Karpas-422 (cell line): ENCODE data around the gene XRCC5. TPM values are rescaled to one million over a fixed set of nuclear protein-coding genes. Genes with fewer than 3 reads are reported as not detected.

Source experiments
- DNase-seq: peaks from one replicate; pipeline ENCODE4 v3.0.0-alpha.2; 2015
- H2AFZ ChIP-seq: fragments of 200-600 bp; sonication (generic); 2 replicates; pipeline ENCODE4 v1.6.1; 2014; ENCODE audit warnings: antibody characterized with exemption, low read length, mixed read lengths
- H3K27ac ChIP-seq: fragments of 200-600 bp; sonication (generic); 2 replicates; pipeline ENCODE4 v1.5.1; 2014; ENCODE audit warnings: mild to moderate bottlenecking, low read length, moderate library complexity
- H3K27me3 ChIP-seq: fragments of 200-600 bp; sonication (generic); 2 replicates; pipeline ENCODE4 v1.6.1; 2014; ENCODE audit warnings: low read length, mixed read lengths
- H3K36me3 ChIP-seq: fragments of 200-600 bp; sonication (generic); 2 replicates; pipeline ENCODE4 v1.6.1; 2014; ENCODE audit warnings: low read length, mixed read lengths; ENCODE audit not compliant: insufficient read depth
- H3K4me1 ChIP-seq: fragments of 200-600 bp; sonication (generic); 2 replicates; pipeline ENCODE4 v1.6.1; 2014; ENCODE audit warnings: mild to moderate bottlenecking, low read length, mixed read lengths
- H3K4me2 ChIP-seq: fragments of 200-600 bp; sonication (generic); 2 replicates; pipeline ENCODE4 v1.6.1; 2014; ENCODE audit warnings: low read length, low read depth, mild to moderate bottlenecking; ENCODE audit not compliant: poor library complexity, severe bottlenecking
- H3K4me3 ChIP-seq: fragments of 200-600 bp; sonication (generic); 2 replicates; pipeline ENCODE4 v1.5.1; 2014; ENCODE audit warnings: mild to moderate bottlenecking, antibody characterized with exemption, low read length, mixed read lengths
- H3K79me2 ChIP-seq: fragments of 200-600 bp; sonication (generic); 2 replicates; pipeline ENCODE4 v1.6.1; 2014; ENCODE audit warnings: mild to moderate bottlenecking, low read length, mixed read lengths
- H3K9ac ChIP-seq: fragments of 200-600 bp; sonication (generic); 2 replicates; pipeline ENCODE4 v1.6.0; 2014; ENCODE audit warnings: low read length
- H3K9me2 ChIP-seq: fragments of 200-600 bp; sonication (generic), shearing (Covaris generic); replicated peaks from 2 replicates; pipeline ENCODE4 v1.6.0; 2014; ENCODE audit warnings: mild to moderate bottlenecking, low read length, moderate library complexity; ENCODE audit not compliant: insufficient read depth
- H3K9me3 ChIP-seq: fragments of 300-700, 200-600 bp; sonication (generic); 2 replicates; pipeline ENCODE4 v1.6.1; 2014; ENCODE audit warnings: low read length, mixed read lengths
- H4K20me1 ChIP-seq: fragments of 200-600 bp; sonication (generic); 2 replicates; pipeline ENCODE4 v1.6.1; 2014; ENCODE audit warnings: mild to moderate bottlenecking, antibody characterized with exemption, low read length, low read depth; ENCODE audit not compliant: insufficient read depth
- total RNA-seq: library from RNA; depleted of rRNA; stranded (reverse); fragments of >200 nt; shearing (Covaris generic); gene quantifications from 2 replicates; pipeline ENCODE4 v1.2.3, GENCODE V29; 2014; ENCODE audit warnings: low replicate concordance

XRCC5 gene
- total RNA-seq, 1 experiment from 2014 or later, result 107 TPM

- no peak for DNase-seq
- H3K36me3 ChIP-seq, result peaks cover 44% of the 10 kb centered on the region
- no peaks in the 10 kb centered on the region for H3K27me3 ChIP-seq
- H3K9me2 ChIP-seq, result no peaks in the 10 kb centered on the region
- H3K79me2 ChIP-seq, result peaks cover 43% of the 10 kb centered on the region
- H3K4me2 ChIP-seq, result peak overlapping the region; percentile 94
- H3K4me3 ChIP-seq, result peak overlapping the region; percentile 95
- no peak overlapping the region for H2AFZ ChIP-seq
- peaks cover 54% of the 10 kb centered on the region for H3K4me1 ChIP-seq
- H4K20me1 ChIP-seq, result peaks cover 12% of the 10 kb centered on the region; the same call in 1 of the 2 replicates
- no peaks in the 10 kb centered on the region for H3K9me3 ChIP-seq
- H3K9ac ChIP-seq, result peak overlapping the region; percentile 98
- H3K27ac ChIP-seq, result peak overlapping the region; percentile 87
Measured at GRCh38 chr2:216110620-216111019, 1.5 kb downstream of the XRCC5 start.

GRCh38 chr2:216111122-216111521 lies 2.0 kb downstream of the XRCC5 start:
- Histone ChIP-seq H3K4me2 (peak overlapping the region; percentile 94), H3K9me2 (no peaks in the 10 kb centered on the region), H3K27ac (no peak overlapping the region; the same call in 1 of the 2 replicates), H3K36me3 (peaks cover 49% of the 10 kb centered on the region), H3K79me2 (peaks cover 48% of the 10 kb centered on the region), H3K4me3 (peak overlapping the region; percentile 95), H2AFZ (no peak overlapping the region), H3K27me3 (no peaks in the 10 kb centered on the region), H3K9me3 (no peaks in the 10 kb centered on the region), H4K20me1 (peaks cover 12% of the 10 kb centered on the region; the same call in 1 of the 2 replicates), H3K9ac (peak overlapping the region; percentile 98), H3K4me1 (peaks cover 59% of the 10 kb centered on the region)
- no peak for DNase-seq

- no peak overlapping the region for H2AFZ ChIP-seq
- peaks cover 22% of the 10 kb centered on the region; the same call in 1 of the 2 replicates for H4K20me1 ChIP-seq
- H3K4me3 ChIP-seq, result no peak overlapping the region
- no peak overlapping the region for H3K27ac ChIP-seq
- no peak overlapping the region for H3K9ac ChIP-seq
- H3K9me3 ChIP-seq, result no peaks in the 10 kb centered on the region
- H3K4me2 ChIP-seq, result no peak overlapping the region
- H3K79me2 ChIP-seq, result peaks cover 66% of the 10 kb centered on the region
- H3K36me3 ChIP-seq, result peaks cover 67% of the 10 kb centered on the region
- H3K9me2 ChIP-seq, result no peaks in the 10 kb centered on the region
- peaks cover 60% of the 10 kb centered on the region for H3K4me1 ChIP-seq
- no peak for DNase-seq
- no peaks in the 10 kb centered on the region for H3K27me3 ChIP-seq
Measured at GRCh38 chr2:216112926-216113325, 3.8 kb downstream of the XRCC5 start.

GRCh38 chr2:216113572-216113971 lies 4.4 kb downstream of the XRCC5 start:
- Histone ChIP-seq H4K20me1 (peaks cover 22% of the 10 kb centered on the region; the same call in 1 of the 2 replicates), H3K9ac (no peak overlapping the region), H3K9me3 (no peaks in the 10 kb centered on the region), H3K4me2 (no peak overlapping the region), H3K27me3 (no peaks in the 10 kb centered on the region), H3K9me2 (no peaks in the 10 kb centered on the region), H3K79me2 (peaks cover 72% of the 10 kb centered on the region), H3K36me3 (peaks cover 73% of the 10 kb centered on the region), H3K27ac (no peak overlapping the region), H3K4me3 (no peak overlapping the region), H2AFZ (no peak overlapping the region), H3K4me1 (peaks cover 56% of the 10 kb centered on the region)
- DNase-seq, result no peak

GRCh38 chr2:216114382-216114713 lies 5.2 kb downstream of the XRCC5 start:
- no peak for DNase-seq
- Histone ChIP-seq H3K27me3 (no peaks in the 10 kb centered on the region), H3K4me3 (no peak overlapping the region), H3K9ac (no peak overlapping the region), H3K36me3 (peaks cover 81% of the 10 kb centered on the region), H3K79me2 (peaks cover 78% of the 10 kb centered on the region), H3K9me2 (no peaks in the 10 kb centered on the region), H2AFZ (no peak overlapping the region), H3K4me1 (peaks cover 52% of the 10 kb centered on the region), H3K27ac (no peak overlapping the region), H3K9me3 (no peaks in the 10 kb centered on the region), H4K20me1 (peaks cover 25% of the 10 kb centered on the region; the same call in 1 of the 2 replicates), H3K4me2 (no peak overlapping the region)

- no peaks in the 10 kb centered on the region for H3K9me2 ChIP-seq
- no peak overlapping the region for H2AFZ ChIP-seq
- peaks cover 87% of the 10 kb centered on the region for H3K36me3 ChIP-seq
- peak overlapping the region; percentile 60 for H3K4me2 ChIP-seq
- peaks cover 78% of the 10 kb centered on the region for H3K79me2 ChIP-seq
- H3K27ac ChIP-seq, result no peak overlapping the region
- H3K9me3 ChIP-seq, result no peaks in the 10 kb centered on the region
- peaks cover 27% of the 10 kb centered on the region; the same call in 1 of the 2 replicates for H4K20me1 ChIP-seq
- peak; percentile 97 for DNase-seq
- H3K4me3 ChIP-seq, result peak overlapping the region; percentile 53
- no peaks in the 10 kb centered on the region for H3K27me3 ChIP-seq
- H3K4me1 ChIP-seq, result peaks cover 52% of the 10 kb centered on the region
- 0 out of 2 replicates have a peak overlapping the region, but pooled peaks have one; percentile 10 for H3K9ac ChIP-seq
Measured at GRCh38 chr2:216114714-216115531, 5.8 kb downstream of the XRCC5 start.

GRCh38 chr2:216116418-216116817 lies 7.3 kb downstream of the XRCC5 start:
- H3K4me2 ChIP-seq, result no peak overlapping the region
- peaks cover 38% of the 10 kb centered on the region for H3K4me1 ChIP-seq
- peaks cover 85% of the 10 kb centered on the region for H3K36me3 ChIP-seq
- no peak overlapping the region for H3K4me3 ChIP-seq
- H4K20me1 ChIP-seq, result peaks cover 21% of the 10 kb centered on the region; the same call in 1 of the 2 replicates
- peaks cover 74% of the 10 kb centered on the region for H3K79me2 ChIP-seq
- H3K27me3 ChIP-seq, result no peaks in the 10 kb centered on the region
- no peaks in the 10 kb centered on the region for H3K9me3 ChIP-seq
- H3K27ac ChIP-seq, result no peak overlapping the region
- H2AFZ ChIP-seq, result no peak overlapping the region
- DNase-seq, result no peak
- no peaks in the 10 kb centered on the region for H3K9me2 ChIP-seq
- no peak overlapping the region for H3K9ac ChIP-seq

- H2AFZ ChIP-seq, result no peak overlapping the region
- H3K9me3 ChIP-seq, result no peaks in the 10 kb centered on the region
- DNase-seq, result no peak
- peaks cover 76% of the 10 kb centered on the region for H3K79me2 ChIP-seq
- peaks cover 25% of the 10 kb centered on the region for H3K4me1 ChIP-seq
- peaks cover 22% of the 10 kb centered on the region; the same call in 1 of the 2 replicates for H4K20me1 ChIP-seq
- no peaks in the 10 kb centered on the region for H3K27me3 ChIP-seq
- peaks cover 84% of the 10 kb centered on the region for H3K36me3 ChIP-seq
- no peaks in the 10 kb centered on the region for H3K9me2 ChIP-seq
- H3K27ac ChIP-seq, result no peak overlapping the region
- no peak overlapping the region for H3K4me3 ChIP-seq
- H3K9ac ChIP-seq, result no peak overlapping the region
- no peak overlapping the region for H3K4me2 ChIP-seq
Measured at GRCh38 chr2:216117561-216118340, 8.6 kb downstream of the XRCC5 start.
